Spleen (tissue), 7 donors: ENCODE data around the gene AP2A1.

Experiments used
- CTCF ChIP-seq, 11 experiments: fragments of 200-600 bp in 7 of 11; fragments of 450-650 bp in 4 of 11; sonication (generic) in 4 of 11; IDR thresholded peaks in 8 of 11; conservative IDR thresholded peaks in 3 of 11; 1 replicate in 7 of 11; 2 replicates in 4 of 11; pipeline versions ENCODE4 v1.4.0 to v1.8.0; 2016 to 2021; ENCODE audit warnings: antibody characterized with exemption in 11 of 11, inconsistent platforms in 4 of 11, mild to moderate bottlenecking in 1 of 11
- POLR2A ChIP-seq, 3 donors: fragments of 450-650 bp; IDR thresholded peaks; one replicate each; pipeline ENCODE4 v1.5.1; 2017; ENCODE audit warnings: antibody characterized with exemption in 3 of 3, mild to moderate bottlenecking in 1 of 3
- POLR2AphosphoS5 ChIP-seq, 3 donors: sonication (generic); formaldehyde crosslinking; IDR thresholded peaks; one replicate each; pipeline ENCODE4 v1.5.1; 2017; ENCODE audit warnings: antibody characterized with exemption in 3 of 3
- donor health status: DM: no; HTN: no; CAD: no; lungs with moderate emphysema.
- donor health status: DM: no; HTN: no; CAD: no.
- donor health status: DM: no; HTN: no; CAD: no.

GRCh38 chr19:49807058-49807903 is 40.5 kb downstream of the AP2A1 start:
- TF ChIP-seq CTCF (IDR thresholded peaks at IDR 0.05 in 8 of 11, conservative IDR thresholded peaks at IDR 0.05 in 3 of 11) (no peak), POLR2A (IDR thresholded peaks at IDR 0.05) (no peak), POLR2AphosphoS5 (IDR thresholded peaks at IDR 0.05) (peak; percentile 10 to 39 (median 29))
